HT1080 (cell line): ENCODE results near the gene CTSA. TPM values are rescaled to one million over a fixed set of nuclear protein-coding genes. Genes with fewer than 3 reads are reported as not detected.
"Not testable (repeated sequence)": the region's sequence is repeated elsewhere in the genome, so short reads cannot be mapped to it uniquely, and the experiment has no call there.

Experiments
- DNase-seq: peaks from one replicate; pipeline ENCODE4 v3.0.0-alpha.2; 2015; ENCODE audit warnings: low read depth
- total RNA-seq: library from RNA; depleted of rRNA; stranded (reverse); fragments of >200 nt; shearing (Covaris generic); gene quantifications from 2 replicates; pipeline ENCODE4 v1.2.3, GENCODE V29; 2014

Gene CTSA
- total RNA-seq, 1 experiment from 2014 or later, result 115 TPM

DNA sequence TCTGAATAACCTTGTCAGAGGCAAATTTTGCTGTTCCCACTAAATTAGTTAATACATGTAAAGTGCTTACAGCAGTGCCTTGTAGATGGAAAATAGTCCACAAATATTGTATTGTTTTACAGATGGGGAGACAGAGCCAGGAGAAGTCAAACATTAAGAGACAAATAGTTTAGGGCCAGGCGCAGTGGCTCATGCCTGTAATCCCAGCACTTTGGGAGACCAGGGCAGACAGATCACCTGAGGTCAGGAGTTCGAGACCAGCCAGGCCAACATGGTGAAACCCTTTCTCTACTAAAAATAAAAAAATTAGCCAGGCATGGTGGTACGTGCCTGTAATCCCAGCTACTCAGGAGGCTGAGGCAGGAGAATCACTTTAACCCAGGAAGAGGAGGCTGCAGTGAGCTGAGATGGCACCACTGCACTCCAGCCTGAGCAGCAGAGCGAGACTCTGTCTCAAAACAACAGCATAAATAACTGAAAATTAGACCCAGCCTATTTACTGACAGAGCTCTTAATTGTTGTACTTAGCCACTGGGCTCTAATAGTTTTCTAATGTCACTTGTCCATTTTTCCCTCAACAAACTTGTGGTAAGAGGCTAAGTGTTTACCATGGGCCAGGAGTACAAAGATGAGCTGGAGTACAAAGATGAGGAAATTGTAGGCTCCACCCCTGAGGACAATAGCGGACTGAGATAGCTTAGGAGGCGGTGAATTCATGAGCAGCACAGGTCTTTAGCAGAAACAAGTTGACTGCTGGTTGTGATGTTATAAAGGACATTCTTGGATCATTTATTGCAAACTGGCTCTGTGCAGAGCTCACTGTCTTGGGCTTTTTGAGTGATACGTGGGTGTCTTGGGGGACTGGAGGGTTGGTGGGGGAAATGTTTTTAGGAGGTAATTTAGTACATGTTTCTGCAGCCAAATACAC is 27.3 kb upstream of the CTSA start:
- DNase-seq, result no peak

DNA sequence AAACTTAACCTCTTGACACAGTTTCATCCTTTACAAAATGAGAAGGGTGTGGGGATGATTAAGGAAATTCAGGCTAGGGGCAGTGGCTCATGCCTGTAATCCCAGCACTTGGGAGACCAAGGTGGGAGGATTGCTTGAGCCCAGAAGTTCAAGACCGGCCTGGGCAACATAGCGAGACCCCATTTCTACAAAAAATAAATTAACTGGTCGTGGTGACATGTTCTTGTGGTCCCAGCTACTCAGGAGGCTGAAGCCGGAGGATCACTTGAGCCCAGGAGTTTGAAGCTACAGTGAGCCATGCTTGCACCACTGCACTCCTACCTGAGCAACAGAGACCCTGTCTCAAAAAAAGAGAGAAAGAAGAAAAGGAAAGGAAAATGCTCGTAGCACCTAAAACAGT is 24.7 kb upstream of the CTSA start:
- DNase-seq, result no peak

DNA sequence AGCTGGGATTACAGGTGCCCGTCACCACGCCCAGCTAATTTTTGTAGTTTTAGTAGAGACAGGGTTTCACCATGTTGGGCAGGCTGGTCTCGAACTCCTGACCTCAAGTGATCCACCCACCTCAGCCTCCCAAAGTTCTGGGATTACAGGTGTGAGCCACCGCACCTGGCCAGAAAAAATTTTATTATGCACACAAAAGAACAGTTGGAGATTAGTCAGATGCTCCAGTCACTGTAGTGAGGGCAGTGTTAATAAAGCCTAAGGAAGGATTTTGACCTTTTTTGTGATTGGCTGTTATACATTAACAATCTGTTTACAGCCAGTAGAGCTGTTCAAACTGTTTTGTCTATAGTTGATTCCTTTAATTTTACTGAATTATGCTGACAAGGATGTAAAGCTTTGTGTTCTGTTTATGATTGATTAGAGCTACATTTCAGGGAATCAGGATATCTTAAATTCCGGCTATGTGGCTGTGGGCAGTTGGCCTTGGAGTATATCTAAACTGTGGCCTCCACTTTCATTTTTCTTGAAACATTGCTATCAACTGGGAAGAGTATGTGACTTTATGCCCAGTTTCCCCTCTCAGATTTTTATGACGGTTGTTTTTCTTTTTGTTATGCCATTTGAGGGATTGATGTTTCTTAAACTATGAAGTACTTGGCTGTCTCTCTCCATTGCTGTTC is 23.9 kb upstream of the CTSA start:
- DNase-seq, result no peak

DNA sequence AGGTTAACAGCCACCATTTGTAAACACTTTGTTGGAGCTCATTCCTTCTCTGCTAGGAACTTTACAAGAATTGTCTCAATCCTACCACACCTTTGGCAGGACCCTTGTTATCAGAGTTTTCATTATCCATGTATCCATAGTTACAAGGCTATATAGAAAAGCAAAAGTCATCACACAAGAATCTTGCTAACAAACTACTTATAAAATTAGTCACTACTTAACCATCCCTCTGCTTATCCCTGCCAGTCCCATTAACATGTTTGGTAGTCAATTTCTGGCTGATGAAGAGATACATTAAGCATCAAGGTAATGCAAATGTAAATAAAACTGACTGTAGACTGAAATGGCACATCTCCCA is 23.3 kb upstream of the CTSA start:
- DNase-seq, result peak; percentile 71

DNA sequence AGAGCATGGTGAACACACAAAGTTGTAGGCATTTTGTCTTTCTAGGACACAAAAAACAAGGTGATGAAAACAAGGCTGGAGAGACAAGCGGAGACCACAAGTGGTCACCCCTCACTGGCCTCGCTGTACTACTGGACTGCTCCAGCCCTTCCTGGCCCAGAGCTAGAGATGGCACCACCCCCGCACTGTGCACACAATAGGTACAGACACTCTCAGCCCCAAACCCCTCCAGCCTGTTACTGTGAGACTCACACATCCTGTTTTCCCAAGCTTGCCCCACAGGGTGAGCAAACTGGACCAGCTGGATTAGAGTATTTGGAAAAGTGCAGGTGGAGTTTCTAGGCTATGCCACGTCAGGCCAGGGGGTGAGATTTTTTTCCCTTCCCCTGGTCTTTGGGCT is 18.5 kb upstream of the CTSA start:
- DNase-seq, result no peak

DNA sequence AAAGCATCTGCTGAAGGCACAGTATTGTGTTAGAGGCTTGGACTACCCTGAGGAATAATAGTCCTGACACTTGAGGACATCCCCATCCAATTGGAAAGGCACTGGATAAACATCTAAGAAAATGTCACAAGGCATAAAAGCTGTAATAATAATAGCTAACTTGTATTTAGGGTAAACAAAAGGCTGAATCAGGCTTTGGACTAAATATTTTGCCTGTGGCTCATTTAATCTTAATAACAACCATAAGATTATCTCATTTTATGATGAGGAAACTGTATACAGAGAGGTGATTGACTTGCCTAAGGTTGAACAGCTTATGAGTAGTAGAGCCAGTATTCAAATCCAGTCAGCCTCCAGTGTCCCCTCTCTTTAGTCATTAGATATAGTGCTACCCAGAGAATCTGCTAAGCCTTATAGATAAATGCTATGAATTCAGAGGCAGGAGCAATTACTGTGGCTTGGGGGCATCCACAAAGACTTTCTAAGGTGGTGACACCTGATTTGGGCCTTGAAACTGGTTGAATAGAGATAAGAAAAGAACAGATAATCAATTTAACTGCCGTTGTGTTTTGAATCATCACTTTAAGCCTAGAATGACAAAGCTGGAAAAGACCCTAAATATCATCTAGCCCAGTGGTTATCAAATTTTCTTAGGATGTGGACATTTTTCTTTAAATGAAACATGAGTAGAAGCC is 17.6 kb upstream of the CTSA start:
- no peak for DNase-seq

DNA sequence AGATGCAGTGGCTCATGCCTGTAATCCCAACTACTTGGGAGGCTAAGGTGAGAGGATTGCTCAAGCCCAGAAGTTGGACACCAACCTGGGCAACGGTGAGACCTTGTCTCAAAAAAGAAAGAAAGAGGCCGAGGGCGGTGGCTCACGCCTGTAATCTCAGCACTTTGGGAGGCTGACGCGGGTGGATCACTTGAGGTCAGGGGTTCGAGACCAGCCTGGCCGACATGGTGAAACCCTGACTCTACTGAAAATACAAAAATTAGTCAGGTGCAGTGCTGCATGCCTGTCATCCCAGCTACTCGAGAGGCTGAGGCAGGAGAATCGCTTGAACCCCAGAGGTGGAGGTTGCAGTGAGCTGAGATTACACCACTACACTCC is 17.0 kb upstream of the CTSA start:
- not testable (repeated sequence) for DNase-seq

DNA sequence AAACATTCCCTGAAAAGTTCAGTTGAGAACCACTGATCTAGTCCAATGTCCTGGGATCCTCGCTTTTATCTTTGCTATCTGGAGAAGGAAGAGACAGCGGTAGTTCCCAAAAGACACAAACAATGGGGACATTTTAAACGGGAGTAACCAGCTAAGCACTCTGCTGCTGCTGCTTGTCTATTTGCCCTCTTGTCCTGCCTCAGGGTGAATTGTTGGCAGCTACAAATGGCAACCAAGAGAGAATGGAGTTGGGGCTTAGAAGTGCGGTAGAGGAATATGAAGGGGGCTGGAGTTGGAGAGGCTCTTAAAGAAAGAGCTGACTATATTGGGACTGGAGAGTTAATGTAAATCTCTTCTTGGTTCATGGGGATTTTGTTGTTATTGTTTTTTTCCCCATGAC is 16.6 kb upstream of the CTSA start:
- no peak for DNase-seq

DNA sequence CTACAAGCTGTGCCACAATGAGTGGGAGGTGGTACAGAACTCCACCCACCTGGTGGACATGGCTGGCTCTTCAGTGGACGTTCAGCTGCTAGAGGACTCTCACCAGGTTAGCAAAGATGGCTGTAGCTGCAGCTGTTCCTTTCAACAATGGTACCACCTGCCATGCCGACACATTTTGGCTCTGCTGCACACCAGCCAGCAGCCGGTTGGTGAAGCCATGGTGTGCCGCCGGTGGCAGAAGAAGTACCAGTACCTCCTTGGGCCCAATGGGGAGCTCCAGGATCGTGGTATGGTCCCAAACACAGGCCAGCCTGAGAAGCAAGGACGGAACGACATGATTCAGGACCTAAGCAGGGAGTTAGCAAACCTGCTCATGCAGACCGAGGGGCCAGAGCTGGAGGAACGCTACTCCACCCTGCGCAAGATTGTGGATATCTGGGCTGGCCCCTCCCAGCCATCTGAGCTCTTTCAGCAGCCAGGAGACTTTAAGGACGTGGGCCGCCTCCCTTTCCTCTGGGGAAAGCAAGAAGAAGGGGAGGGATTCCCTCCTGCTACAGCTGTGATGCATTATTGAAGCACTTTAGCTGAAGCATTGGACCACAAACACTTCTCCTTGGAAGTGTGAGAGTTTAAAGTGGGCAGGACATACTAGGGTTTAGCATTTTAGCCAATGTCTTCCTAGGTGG is 12.9 kb upstream of the CTSA start:
- no peak for DNase-seq

DNA sequence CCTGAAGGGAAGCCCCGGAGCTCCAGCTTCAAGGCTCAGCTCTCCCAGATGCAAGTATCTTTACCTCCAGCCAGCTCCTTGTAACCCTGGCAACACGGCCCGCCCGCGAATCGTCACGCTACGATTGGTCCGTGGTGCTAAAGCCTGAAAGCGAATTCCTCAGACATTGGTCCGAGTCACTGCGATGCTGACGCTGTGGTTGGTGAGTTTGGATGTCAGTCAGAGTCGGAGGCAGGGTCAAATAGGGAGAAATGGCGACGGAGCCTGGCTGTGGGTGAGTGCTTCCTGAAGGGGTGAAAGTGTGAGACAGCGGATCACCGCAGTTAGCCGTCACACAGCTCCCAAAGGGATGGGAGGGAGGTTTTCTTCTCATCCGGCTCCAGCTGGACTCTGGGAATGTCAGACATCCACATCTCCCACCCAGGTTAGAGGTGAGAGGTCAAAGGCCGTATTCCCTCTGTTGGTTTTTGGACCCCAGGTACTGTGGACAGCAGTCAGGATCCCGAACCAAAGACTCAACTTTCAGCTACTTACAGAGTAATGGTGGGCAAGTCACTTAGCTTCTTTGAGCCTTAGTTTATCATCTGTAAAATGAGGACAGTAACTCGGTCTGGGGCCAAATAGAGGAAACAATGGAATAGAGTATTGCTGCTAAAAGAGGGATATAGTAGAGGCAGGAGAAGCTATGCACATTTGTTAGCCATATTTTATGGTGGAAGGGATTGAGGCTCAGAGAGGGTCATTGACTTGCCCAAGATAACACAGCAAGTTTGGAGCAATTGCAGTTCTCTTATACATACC is 9.9 kb upstream of the CTSA start, which contains the start of gene ZSWIM1:
Gene ZSWIM1, plus strand, starts transcription at position 240 of the 801 bp plus-strand sequence. CDS start 1,366 bp downstream, outside the sequence.
- peak; percentile 99 for DNase-seq

DNA sequence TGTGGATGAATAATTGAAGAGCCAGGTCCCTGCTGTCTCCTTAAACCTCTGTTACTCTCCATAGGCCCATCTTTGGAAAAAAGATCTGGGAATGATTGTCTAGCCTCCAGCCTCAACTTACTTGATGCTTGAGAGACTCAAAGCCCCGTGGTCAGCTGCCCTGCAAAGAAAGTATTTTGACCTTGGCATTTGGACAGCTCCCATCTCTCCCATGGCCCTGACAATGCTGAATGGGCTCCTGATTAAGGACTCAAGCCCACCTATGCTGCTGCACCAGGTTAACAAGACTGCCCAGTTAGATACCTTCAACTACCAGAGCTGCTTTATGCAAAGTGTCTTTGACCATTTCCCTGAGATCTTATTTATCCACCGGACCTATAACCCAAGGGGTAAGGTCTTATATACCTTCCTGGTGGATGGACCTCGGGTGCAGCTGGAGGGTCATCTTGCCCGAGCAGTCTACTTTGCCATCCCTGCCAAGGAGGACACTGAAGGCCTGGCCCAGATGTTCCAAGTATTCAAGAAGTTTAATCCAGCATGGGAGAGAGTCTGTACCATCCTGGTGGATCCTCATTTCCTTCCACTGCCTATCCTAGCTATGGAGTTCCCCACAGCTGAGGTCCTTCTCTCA is 8.6 kb upstream of the CTSA start:
- no peak for DNase-seq

DNA sequence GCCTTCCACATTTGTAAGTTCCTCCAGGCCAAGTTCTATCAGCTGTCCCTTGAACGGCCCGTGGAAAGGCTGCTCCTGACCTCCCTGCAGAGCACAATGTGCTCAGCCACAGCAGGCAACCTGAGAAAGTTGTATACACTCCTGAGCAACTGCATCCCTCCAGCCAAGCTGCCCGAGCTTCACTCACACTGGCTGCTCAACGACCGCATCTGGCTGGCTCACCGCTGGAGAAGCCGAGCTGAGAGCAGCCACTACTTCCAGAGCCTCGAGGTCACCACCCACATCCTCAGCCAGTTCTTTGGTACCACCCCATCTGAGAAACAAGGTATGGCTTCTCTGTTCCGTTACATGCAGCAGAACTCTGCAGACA is 8.1 kb upstream of the CTSA start:
- no peak for DNase-seq

DNA sequence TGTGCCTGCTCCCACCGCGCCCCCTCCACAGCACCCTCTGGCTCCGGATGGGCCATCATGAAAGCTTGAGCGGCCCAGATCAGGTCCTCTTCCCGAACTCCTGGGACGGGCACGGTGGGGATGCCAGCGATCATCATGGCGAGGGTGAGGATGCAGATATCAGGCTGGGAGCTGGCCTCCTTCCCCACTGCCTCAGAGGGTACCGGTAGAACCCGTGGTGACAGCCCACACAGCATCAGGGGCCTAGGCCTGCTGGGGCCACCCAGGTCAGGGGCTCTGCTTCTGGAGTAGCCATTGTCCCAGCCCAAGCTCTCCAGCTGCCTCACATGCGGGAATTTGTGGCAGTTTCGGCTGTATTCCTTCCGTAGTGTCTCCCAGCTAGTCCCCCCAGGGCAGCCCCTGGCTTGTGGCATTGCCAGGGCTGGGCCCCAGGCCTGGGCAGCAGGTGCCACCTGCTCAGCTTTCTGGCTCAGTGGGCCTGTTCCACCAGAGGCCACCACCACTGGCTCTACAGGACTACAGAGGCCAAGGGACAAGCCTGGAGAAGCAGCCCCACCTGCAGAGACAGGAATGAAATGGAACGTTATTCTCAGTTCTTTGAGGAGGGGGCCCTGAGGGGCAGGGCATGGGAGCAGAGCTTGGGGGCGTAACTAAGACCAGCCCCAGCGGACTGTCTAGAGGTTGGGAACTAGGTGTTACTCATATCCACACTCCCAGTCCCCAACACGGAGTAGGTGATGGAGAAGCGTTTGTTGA is 4.4 kb upstream of the CTSA start:
- DNase-seq, result no peak

DNA sequence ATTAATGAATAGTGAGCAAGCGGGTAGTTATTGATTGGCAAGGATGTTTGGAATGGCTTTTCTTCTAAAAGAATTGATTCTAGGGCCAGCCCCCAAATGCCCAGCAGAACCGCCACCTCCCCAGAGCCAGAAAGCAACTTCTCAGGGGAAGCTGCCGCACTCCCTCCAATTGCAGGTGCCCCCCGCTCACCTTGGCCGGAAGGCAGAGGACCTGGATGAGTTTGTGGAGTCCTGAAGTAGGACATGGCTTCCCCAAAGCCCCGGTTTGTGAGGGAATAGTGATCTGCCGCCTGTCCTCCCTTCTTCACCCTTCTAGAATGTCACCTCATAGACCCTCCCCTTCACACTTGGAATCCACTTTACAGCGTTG is 3.8 kb upstream of the CTSA start, which contains the start of gene SPATA25:
Gene SPATA25, minus strand, starts transcription at position 277 of the 370 bp plus-strand sequence. Its CDS starts 32 bp downstream, at position 245.
- no peak for DNase-seq

DNA sequence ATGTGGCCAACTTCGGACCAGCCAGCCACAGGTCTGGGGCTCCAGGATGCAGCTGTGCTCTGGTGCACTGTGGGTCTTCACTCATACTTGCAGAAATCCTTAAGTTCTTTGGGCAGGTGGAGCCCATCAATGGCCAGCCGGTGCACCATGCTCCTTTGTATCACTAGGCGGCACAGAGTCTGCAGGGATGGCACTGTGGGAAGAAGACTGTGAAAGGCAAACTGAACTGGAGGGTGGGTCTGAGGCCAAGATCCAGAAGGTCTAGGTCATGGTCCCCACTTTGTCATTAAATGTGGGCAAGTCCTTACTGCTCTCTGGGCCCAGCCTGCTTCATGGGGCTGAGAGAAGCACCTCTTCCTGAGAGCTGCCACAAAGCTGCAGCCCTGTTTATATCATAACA is 2.5 kb upstream of the CTSA start:
- no peak for DNase-seq

DNA sequence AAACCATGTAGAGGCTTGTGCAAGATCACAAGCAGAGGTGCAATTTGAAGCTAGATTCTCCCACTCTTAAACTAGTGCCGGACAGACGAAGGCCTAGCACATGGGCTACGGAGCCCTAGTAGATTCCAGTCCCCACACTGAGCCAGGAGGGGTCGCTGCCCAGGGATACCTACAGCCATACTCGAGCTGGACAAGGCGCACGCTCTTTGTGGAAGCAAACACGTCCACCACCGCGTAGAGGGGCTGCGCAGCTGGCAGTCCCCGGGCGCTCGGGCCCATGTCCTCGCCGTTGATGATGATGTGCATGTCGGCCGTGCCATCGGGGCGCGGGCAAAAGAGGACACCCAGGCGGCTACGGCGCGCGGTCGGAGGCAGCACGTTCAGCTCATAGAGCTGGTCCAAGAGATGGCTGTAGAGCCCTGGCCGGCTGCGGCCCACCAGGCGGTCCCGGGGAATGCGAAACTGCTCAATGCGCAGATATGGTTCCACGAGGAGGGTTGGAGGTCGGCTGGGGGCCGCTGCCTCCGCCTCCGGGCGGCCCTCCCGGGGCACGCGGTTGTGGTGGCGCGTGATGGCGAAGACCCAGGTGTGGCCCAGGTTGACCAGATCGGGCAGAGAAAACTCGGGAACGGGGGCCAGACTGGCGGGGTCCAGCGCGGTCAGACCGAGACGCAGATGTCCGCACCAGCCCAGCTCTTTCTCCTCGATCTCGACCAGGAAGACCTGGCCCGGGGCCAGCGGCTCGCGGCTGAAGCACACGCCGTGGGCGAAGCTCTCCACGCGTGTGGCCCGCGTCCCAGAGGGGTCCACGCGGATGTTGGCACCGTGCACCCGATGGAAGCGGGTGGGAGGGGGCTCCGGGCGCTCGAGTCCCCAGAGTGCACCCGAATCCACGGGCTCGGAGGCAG is 804 bp upstream of the CTSA start:
- no peak for DNase-seq

DNA sequence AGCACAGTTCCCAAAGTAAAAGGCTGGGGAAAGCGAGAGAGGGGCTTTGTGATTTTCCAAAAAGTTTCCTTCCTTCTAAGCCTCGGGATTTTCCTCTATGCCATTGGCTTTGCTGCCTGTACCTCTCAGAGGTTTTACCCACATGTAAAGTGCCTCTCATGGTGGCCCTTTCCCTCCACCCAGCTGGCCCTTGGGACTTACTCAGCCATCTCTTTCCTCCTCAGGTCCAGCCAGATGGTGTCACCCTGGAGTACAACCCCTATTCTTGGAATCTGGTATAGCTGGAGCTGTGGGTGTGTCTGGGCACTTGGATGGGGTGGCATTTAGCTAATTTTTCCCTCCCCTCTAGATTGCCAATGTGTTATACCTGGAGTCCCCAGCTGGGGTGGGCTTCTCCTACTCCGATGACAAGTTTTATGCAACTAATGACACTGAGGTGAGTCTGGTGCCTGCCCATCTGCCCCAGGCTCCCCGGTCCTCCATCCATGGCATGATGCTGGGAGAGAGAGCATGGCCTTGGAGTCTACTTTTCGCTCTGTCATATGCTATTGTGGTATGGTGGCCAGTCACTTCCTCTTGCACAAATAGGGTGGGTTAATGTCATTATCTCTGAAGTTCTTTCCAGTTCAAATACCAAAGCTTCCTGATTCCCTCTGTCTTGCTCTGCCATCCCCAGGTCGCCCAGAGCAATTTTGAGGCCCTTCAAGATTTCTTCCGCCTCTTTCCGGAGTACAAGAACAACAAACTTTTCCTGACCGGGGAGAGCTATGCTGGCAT is 1.1 kb downstream of the CTSA start:
- peak; percentile 31 for DNase-seq
